Measurements from ENCODE around the gene PRR20G. TPM values are rescaled to one million over a fixed set of nuclear protein-coding genes. Genes with fewer than 3 reads are reported as not detected.

Gene PRR20G
- total RNA-seq, 2 experiments from 2014 or later = not detected

GRCh38 chr3:127257351-127257750, 30.5 kb downstream of the PRR20G start:
- intact Hi-C loops (cut with DNase I, micrococcal nuclease) = no loop called here
- POLR2A ChIA-PET = no interaction called here

GRCh38 chr3:127256733-127257271, 31.0 kb downstream of the PRR20G start:
- H3K27ac Mint-ChIP-seq = no peak overlapping the region
- CTCF ChIA-PET = no interaction called here
- no peaks in the 10 kb centered on the region for H3K36me3 ChIP-seq (ENCODE audit: insufficient read depth, low read length)
- H3K27ac ChIP-seq (ENCODE audit: low read depth in 1 of 2, low read length in 2 of 2) = no peak overlapping the region
- no peaks in the 10 kb centered on the region for H3K4me1 Mint-ChIP-seq (ENCODE audit: low read depth)
- H3K4me3 Mint-ChIP-seq = no peak overlapping the region
- no peaks in the 10 kb centered on the region for H3K27me3 ChIP-seq (ENCODE audit: control insufficient read depth in 1 of 2, insufficient read depth in 2 of 2, low read length in 2 of 2)
- H3K9me3 ChIP-seq (ENCODE audit: control insufficient read depth in 1 of 2, insufficient read depth in 1 of 2, low read length in 2 of 2) = no peaks in the 10 kb centered on the region
- DNase-seq (no peak), ATAC-seq (ENCODE audit: poor library complexity) (no peak)
- peaks cover 9% of the 10 kb centered on the region for H3K27me3 Mint-ChIP-seq
- no peaks in the 10 kb centered on the region for H3K9me3 Mint-ChIP-seq
- H3K4me1 ChIP-seq (ENCODE audit: insufficient read depth, low read length) = no peaks in the 10 kb centered on the region
- POLR2A ChIA-PET = no interaction called here
- intact Hi-C loops (cut with DNase I, micrococcal nuclease) = no loop called here
- TF ChIP-seq CTCF (IDR thresholded peaks at IDR 0.05) = no peak
- no peaks in the 10 kb centered on the region for H3K36me3 Mint-ChIP-seq (ENCODE audit: low read depth)
- no peak overlapping the region for H3K4me3 ChIP-seq (ENCODE audit: low read length)

More at GRCh38 chr3:127257351-127257750, 30.5 kb downstream of the PRR20G start:
- Histone ChIP-seq H3K4me3 (ENCODE audit: low read length) (no peak overlapping the region), H3K36me3 (ENCODE audit: insufficient read depth, low read length) (no peaks in the 10 kb centered on the region), H3K4me1 (ENCODE audit: insufficient read depth, low read length) (no peaks in the 10 kb centered on the region), H3K27me3 (ENCODE audit: control insufficient read depth in 1 of 2, insufficient read depth in 2 of 2, low read length in 2 of 2) (no peaks in the 10 kb centered on the region), H3K27ac (ENCODE audit: low read depth in 1 of 2, low read length in 2 of 2) (no peak overlapping the region), H3K9me3 (ENCODE audit: control insufficient read depth in 1 of 2, insufficient read depth in 1 of 2, low read length in 2 of 2) (peaks cover 0 to 4% of the 10 kb centered on the region in 2 experiments)
- Mint-ChIP-seq H3K27ac (no peak overlapping the region), H3K4me3 (no peak overlapping the region), H3K36me3 (ENCODE audit: low read depth) (no peaks in the 10 kb centered on the region), H3K27me3 (peaks cover 9% of the 10 kb centered on the region), H3K4me1 (ENCODE audit: low read depth) (no peaks in the 10 kb centered on the region), H3K9me3 (no peaks in the 10 kb centered on the region)
- no peak for TF ChIP-seq CTCF (IDR thresholded peaks at IDR 0.05)
- ATAC-seq (ENCODE audit: poor library complexity) = no peak
- no peak for DNase-seq
- CTCF ChIA-PET = no interaction called here

GRCh38 chr3:127256138-127256537, 31.7 kb downstream of the PRR20G start:
- ChIA-PET CTCF (no interaction called here), POLR2A (no interaction called here)
- Histone ChIP-seq H3K9me3 (ENCODE audit: control insufficient read depth in 1 of 2, insufficient read depth in 1 of 2, low read length in 2 of 2) (no peaks in the 10 kb centered on the region), H3K36me3 (ENCODE audit: insufficient read depth, low read length) (no peaks in the 10 kb centered on the region), H3K27me3 (ENCODE audit: control insufficient read depth in 1 of 2, insufficient read depth in 2 of 2, low read length in 2 of 2) (no peaks in the 10 kb centered on the region), H3K4me1 (ENCODE audit: insufficient read depth, low read length) (no peaks in the 10 kb centered on the region), H3K27ac (ENCODE audit: low read depth in 1 of 2, low read length in 2 of 2) (no peak overlapping the region), H3K4me3 (ENCODE audit: low read length) (no peak overlapping the region)
- Mint-ChIP-seq H3K27me3 (peaks cover 6% of the 10 kb centered on the region), H3K4me3 (no peak overlapping the region), H3K4me1 (ENCODE audit: low read depth) (no peaks in the 10 kb centered on the region), H3K9me3 (no peaks in the 10 kb centered on the region), H3K36me3 (ENCODE audit: low read depth) (no peaks in the 10 kb centered on the region), H3K27ac (no peak overlapping the region)
- ATAC-seq (ENCODE audit: poor library complexity) = no peak
- intact Hi-C loops (cut with DNase I, micrococcal nuclease) = no loop called here
- no peak for DNase-seq
- no peak for TF ChIP-seq CTCF (IDR thresholded peaks at IDR 0.05)
